ENCODE measurements around the gene RAVER1. TPM values are rescaled to one million over a fixed set of nuclear protein-coding genes. Genes with fewer than 3 reads are reported as not detected.

The RAVER1 gene
- total and polyA plus RNA-seq, 9 of the 15 experiments (the other 6 are each of a cell fraction or from before 2014, with no cell fraction given), result 0.06 to 113 (median 7.0) TPM

DNA sequence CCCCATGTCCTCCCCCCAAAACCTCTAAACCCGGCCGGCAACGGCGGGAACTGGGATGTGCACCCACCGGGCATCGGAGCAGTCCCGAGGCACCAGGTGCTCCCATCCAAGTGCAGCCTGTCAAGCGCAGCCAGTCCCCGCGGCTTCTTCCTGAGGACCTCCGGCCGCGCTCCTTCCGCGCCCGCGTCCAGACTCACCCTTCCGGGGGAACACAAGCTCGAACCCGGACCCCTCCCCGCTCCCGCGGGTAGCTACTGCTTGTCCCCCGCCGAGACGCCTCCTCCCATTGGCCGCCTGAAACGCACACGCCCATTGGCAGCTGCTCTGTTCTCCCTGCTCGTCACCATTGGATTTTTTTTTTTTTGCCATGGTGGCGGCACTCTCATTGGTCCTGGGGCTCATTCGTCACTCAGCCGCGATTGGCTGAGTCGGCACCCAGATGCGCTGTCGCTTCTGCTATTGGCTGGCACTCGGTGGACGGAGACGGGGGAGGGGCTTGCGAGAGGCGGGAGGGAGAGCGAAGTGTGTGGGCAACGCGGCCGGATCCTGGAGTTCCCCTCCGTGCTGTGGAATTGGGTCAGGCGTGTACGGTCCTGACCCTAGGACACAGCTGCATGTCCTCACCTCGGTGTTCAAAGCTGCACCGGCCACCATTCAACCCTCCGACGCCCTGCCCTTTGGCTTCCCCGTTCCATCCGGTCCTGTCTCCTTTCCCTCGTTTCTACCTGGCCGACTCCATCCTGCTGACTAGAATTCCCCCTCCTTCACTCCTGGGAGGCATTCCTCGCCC lies 47.2 kb upstream of the RAVER1 start, which contains the start of gene TYK2 (continued):
- TF ChIP-seq, protein P1, sequence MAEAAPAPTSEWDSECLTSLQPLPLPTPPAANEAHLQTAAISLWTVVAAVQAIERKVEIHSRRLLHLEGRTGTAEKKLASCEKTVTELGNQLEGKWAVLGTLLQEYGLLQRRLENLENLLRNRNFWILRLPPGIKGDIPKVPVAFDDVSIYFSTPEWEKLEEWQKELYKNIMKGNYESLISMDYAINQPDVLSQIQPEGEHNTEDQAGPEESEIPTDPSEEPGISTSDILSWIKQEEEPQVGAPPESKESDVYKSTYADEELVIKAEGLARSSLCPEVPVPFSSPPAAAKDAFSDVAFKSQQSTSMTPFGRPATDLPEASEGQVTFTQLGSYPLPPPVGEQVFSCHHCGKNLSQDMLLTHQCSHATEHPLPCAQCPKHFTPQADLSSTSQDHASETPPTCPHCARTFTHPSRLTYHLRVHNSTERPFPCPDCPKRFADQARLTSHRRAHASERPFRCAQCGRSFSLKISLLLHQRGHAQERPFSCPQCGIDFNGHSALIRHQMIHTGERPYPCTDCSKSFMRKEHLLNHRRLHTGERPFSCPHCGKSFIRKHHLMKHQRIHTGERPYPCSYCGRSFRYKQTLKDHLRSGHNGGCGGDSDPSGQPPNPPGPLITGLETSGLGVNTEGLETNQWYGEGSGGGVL (CRISPR knock-in tag; IDR thresholded peaks at IDR 0.05), result no peak
- TF ChIP-seq FOXP1 (CRISPR knock-in tag; IDR thresholded peaks at IDR 0.05), result peak; percentile 54; the same call in 1 of the 2 replicates
- TF ChIP-seq, protein P2, sequence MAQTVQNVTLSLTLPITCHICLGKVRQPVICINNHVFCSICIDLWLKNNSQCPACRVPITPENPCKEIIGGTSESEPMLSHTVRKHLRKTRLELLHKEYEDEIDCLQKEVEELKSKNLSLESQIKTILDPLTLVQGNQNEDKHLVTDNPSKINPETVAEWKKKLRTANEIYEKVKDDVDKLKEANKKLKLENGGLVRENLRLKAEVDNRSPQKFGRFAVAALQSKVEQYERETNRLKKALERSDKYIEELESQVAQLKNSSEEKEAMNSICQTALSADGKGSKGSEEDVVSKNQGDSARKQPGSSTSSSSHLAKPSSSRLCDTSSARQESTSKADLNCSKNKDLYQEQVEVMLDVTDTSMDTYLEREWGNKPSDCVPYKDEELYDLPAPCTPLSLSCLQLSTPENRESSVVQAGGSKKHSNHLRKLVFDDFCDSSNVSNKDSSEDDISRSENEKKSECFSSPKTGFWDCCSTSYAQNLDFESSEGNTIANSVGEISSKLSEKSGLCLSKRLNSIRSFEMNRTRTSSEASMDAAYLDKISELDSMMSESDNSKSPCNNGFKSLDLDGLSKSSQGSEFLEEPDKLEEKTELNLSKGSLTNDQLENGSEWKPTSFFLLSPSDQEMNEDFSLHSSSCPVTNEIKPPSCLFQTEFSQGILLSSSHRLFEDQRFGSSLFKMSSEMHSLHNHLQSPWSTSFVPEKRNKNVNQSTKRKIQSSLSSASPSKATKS (CRISPR knock-in tag; IDR thresholded peaks at IDR 0.05), result no peak
- TF ChIP-seq ZNF75A (CRISPR knock-in tag; IDR thresholded peaks at IDR 0.05), result no peak
- TF ChIP-seq, protein P3, sequence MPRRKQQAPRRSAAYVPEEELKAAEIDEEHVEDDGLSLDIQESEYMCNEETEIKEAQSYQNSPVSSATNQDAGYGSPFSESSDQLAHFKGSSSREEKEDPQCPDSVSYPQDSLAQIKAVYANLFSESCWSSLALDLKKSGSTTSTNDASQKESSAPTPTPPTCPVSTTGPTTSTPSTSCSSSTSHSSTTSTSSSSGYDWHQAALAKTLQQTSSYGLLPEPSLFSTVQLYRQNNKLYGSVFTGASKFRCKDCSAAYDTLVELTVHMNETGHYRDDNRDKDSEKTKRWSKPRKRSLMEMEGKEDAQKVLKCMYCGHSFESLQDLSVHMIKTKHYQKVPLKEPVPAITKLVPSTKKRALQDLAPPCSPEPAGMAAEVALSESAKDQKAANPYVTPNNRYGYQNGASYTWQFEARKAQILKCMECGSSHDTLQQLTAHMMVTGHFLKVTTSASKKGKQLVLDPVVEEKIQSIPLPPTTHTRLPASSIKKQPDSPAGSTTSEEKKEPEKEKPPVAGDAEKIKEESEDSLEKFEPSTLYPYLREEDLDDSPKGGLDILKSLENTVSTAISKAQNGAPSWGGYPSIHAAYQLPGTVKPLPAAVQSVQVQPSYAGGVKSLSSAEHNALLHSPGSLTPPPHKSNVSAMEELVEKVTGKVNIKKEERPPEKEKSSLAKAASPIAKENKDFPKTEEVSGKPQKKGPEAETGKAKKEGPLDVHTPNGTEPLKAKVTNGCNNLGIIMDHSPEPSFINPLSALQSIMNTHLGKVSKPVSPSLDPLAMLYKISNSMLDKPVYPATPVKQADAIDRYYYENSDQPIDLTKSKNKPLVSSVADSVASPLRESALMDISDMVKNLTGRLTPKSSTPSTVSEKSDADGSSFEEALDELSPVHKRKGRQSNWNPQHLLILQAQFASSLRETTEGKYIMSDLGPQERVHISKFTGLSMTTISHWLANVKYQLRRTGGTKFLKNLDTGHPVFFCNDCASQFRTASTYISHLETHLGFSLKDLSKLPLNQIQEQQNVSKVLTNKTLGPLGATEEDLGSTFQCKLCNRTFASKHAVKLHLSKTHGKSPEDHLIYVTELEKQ (CRISPR knock-in tag; IDR thresholded peaks at IDR 0.05), result no peak
- no peak for TF ChIP-seq BHLHE40 (IDR thresholded peaks at IDR 0.05; ENCODE audit: low read length)
- TF ChIP-seq, protein P4, sequence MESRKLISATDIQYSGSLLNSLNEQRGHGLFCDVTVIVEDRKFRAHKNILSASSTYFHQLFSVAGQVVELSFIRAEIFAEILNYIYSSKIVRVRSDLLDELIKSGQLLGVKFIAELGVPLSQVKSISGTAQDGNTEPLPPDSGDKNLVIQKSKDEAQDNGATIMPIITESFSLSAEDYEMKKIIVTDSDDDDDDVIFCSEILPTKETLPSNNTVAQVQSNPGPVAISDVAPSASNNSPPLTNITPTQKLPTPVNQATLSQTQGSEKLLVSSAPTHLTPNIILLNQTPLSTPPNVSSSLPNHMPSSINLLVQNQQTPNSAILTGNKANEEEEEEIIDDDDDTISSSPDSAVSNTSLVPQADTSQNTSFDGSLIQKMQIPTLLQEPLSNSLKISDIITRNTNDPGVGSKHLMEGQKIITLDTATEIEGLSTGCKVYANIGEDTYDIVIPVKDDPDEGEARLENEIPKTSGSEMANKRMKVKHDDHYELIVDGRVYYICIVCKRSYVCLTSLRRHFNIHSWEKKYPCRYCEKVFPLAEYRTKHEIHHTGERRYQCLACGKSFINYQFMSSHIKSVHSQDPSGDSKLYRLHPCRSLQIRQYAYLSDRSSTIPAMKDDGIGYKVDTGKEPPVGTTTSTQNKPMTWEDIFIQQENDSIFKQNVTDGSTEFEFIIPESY (CRISPR knock-in tag; IDR thresholded peaks at IDR 0.05), result peak; percentile 55; the same call in 1 of the 2 replicates
- TF ChIP-seq ZEB2 (IDR thresholded peaks at IDR 0.05), result peak; percentile 39; the same call in 1 of the 2 replicates
- no peak for TF ChIP-seq KDM4B (IDR thresholded peaks at IDR 0.05; ENCODE audit: borderline replicate concordance in 2 of 2, low read depth in 1 of 2)
- peak; percentile 4; the same call in 1 of the 2 replicates for TF ChIP-seq ELF2 (CRISPR knock-in tag; IDR thresholded peaks at IDR 0.05)
- TF ChIP-seq HDAC8 (tag; IDR thresholded peaks at IDR 0.05), result no peak
- TF ChIP-seq, protein P5, sequence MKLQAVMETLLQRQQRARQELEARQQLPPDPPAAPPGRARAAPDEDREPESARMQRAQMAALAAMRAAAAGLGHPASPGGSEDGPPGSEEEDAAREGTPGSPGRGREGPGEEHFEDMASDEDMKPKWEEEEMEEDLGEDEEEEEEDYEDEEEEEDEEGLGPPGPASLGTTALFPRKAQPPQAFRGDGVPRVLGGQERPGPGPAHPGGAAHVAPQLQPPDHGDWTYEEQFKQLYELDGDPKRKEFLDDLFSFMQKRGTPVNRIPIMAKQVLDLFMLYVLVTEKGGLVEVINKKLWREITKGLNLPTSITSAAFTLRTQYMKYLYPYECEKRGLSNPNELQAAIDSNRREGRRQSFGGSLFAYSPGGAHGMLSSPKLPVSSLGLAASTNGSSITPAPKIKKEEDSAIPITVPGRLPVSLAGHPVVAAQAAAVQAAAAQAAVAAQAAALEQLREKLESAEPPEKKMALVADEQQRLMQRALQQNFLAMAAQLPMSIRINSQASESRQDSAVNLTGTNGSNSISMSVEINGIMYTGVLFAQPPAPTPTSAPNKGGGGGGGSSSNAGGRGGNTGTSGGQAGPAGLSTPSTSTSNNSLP (IDR thresholded peaks at IDR 0.05; ENCODE audit: borderline replicate concordance, low read depth, low read length), result no peak
- TF ChIP-seq SMARCC2 (IDR thresholded peaks at IDR 0.05; ENCODE audit: low read depth), result no peak
- no peak for TF ChIP-seq FOXA3 (CRISPR knock-in tag; conservative IDR thresholded peaks at IDR 0.05 in 1 of 2, IDR thresholded peaks at IDR 0.05 in 1 of 2)

All from K562 (cell line).